ENCODE results near the gene NFIL3. TPM values are rescaled to one million over a fixed set of nuclear protein-coding genes. Genes with fewer than 3 reads are reported as not detected.

The NFIL3 gene
- total and polyA plus RNA-seq, 2 donors (not counting 1 experiment from before 2014, with no cell fraction given), result 2.7 to 14.3 TPM

Other genes starting within 250 kb of the NFIL3 start
- 29.1 and 32.7 TPM in 2 replicates for gene AUH, start 61.9 kb downstream of the NFIL3 start, total RNA-seq
- gene AUH, start 61.9 kb downstream of the NFIL3 start, polyA plus RNA-seq, result 5.2 and 9.6 TPM in 2 replicates